ENCODE measurements around the gene CAMK1. TPM values are rescaled to one million over a fixed set of nuclear protein-coding genes. Genes with fewer than 3 reads are reported as not detected.

CAMK1 gene
- total and polyA plus RNA-seq, 2 donors (not counting 3 experiments of a cell fraction or from before 2014, with no cell fraction given) = 23.5 to 28.4 TPM

- FAIRE-seq (peak; percentile 69), DNase-seq (ENCODE audit: low read depth, low spot score) (peak; percentile 31)
- Histone ChIP-seq H3K27me3 (ENCODE audit: control insufficient read depth in 2 of 2, insufficient read depth in 2 of 2, low read length in 2 of 2) (no peaks in the 10 kb centered on the region), H3K4me1 (ENCODE audit: control insufficient read depth, extremely low read depth, insufficient read depth, low read length) (peaks cover 24% of the 10 kb centered on the region), H4K20me1 (replicated peaks; ENCODE audit: control insufficient read depth, extremely low read depth, insufficient read depth, low read length) (no peaks in the 10 kb centered on the region), H3K9me3 (replicated peaks; ENCODE audit: control insufficient read depth, insufficient read depth, low read length) (no peaks in the 10 kb centered on the region), H3K27ac (ENCODE audit: insufficient read depth, low read depth, low read length) (no peak overlapping the region), H2AFZ (ENCODE audit: low read depth, low read length) (peak overlapping the region; percentile 70), H3K9me1 (replicated peaks; ENCODE audit: control insufficient read depth, extremely low read depth, insufficient read depth, low read length) (no peaks in the 10 kb centered on the region), H3K36me3 (ENCODE audit: control insufficient read depth in 2 of 2, extremely low read depth in 1 of 2, insufficient read depth in 2 of 2, low read length in 2 of 2) (peaks cover 0 to 19% of the 10 kb centered on the region in 2 experiments), H3K4me3 (replicated peaks in 1 of 3; ENCODE audit: insufficient read depth in 1 of 3, low read depth in 1 of 3, low read length in 3 of 3) (no peak overlapping the region), H3K79me2 (ENCODE audit: control insufficient read depth, insufficient read depth, low read length) (peaks cover 12% of the 10 kb centered on the region), H3K4me2 (ENCODE audit: insufficient read depth, low read length) (peak overlapping the region; percentile 69), H3K9ac (replicated peaks; ENCODE audit: extremely low read depth, insufficient read depth, low read length) (no peak overlapping the region)
- ChIA-PET CTCF (interaction anchor here (1.1 to 2.0 kb wide), 4 partner anchors 14 to 72 kb away, joined by 3 to 5 read pairs (median 4); no protein-coding TSS in a partner anchor), POLR2A (no interaction called here)
- intact Hi-C loops (cut with micrococcal nuclease) (loop anchor here (1.0 kb wide), 1 partner anchor 15 kb away; the partner anchor contains the start of gene CAMK1), dilution Hi-C loops (cut with MboI; ENCODE audit: extremely low pct_ligation_motif_present, low sequenced_read_pairs) (no loop called here)
- TF ChIP-seq POLR2AphosphoS5 (IDR thresholded peaks at IDR 0.05; ENCODE audit: insufficient read depth, low read depth, low read length) (peak; percentile 19), MYC (IDR thresholded peaks at IDR 0.05; ENCODE audit: low read depth, low read length) (no peak), MAX (IDR thresholded peaks at IDR 0.05; ENCODE audit: insufficient read depth, insufficient read length) (no peak), EZH2 (IDR thresholded peaks at IDR 0.05; ENCODE audit: borderline replicate concordance, low read depth, low read length, severe bottlenecking) (no peak), GATA2 (IDR thresholded peaks at IDR 0.05; ENCODE audit: insufficient read depth, insufficient read length, low read depth, low read length) (no peak), POLR2A (IDR thresholded peaks at IDR 0.05; ENCODE audit: low read depth, low read length) (no peak), FOS (IDR thresholded peaks at IDR 0.05; ENCODE audit: borderline replicate concordance, insufficient read depth, low read length) (peak; percentile 30), CTCF (IDR thresholded peaks at IDR 0.05; ENCODE audit: extremely low read depth in 1 of 2, insufficient read depth in 1 of 2, low read depth in 1 of 2, low read length in 2 of 2) (no peak), JUN (IDR thresholded peaks at IDR 0.05; ENCODE audit: borderline replicate concordance, insufficient read depth, insufficient read length, low read depth) (no peak)
- no TSS peak for BruUV-seq (replicated peaks)
Observed at GRCh38 chr3:9754678-9755077, 15.1 kb downstream of the CAMK1 start.
